Loucy (cell line): ENCODE data around the gene ELMO1.

Experiments used
- H2AFZ ChIP-seq: fragments of 200-600 bp; sonication (generic); 2 replicates; pipeline ENCODE4 v1.6.0; 2016; ENCODE audit warnings: antibody characterized with exemption, mild to moderate bottlenecking, low read length, moderate library complexity
- H3F3A ChIP-seq: fragments of 200-600 bp; 2 replicates; pipeline ENCODE4 v1.6.0; 2016; ENCODE audit warnings: antibody characterized with exemption, low read depth, mild to moderate bottlenecking
- H3K27me3 ChIP-seq: fragments of 200-600 bp; sonication (generic); 2 replicates; pipeline ENCODE4 v1.6.1; 2014; ENCODE audit warnings: low read length, mild to moderate bottlenecking; ENCODE audit not compliant: insufficient read depth, poor library complexity, severe bottlenecking
- H3K36me3 ChIP-seq: fragments of 200-600 bp; sonication (generic); 2 replicates; pipeline ENCODE4 v1.6.1; 2016; ENCODE audit warnings: low read length; ENCODE audit not compliant: insufficient read depth
- H3K4me1 ChIP-seq: fragments of 200-600 bp; sonication (generic); 2 replicates; pipeline ENCODE4 v1.5.1; 2014; ENCODE audit warnings: low read length, mild to moderate bottlenecking; ENCODE audit not compliant: insufficient read depth, poor library complexity, severe bottlenecking
- H3K4me2 ChIP-seq: fragments of 200-600 bp; sonication (generic); 2 replicates; pipeline ENCODE4 v1.6.0; 2014; ENCODE audit warnings: antibody characterized with exemption, low read length, low read depth, mild to moderate bottlenecking; ENCODE audit not compliant: poor library complexity, severe bottlenecking
- H3K4me3 ChIP-seq: fragments of 200-600 bp; sonication (generic); 2 replicates; pipeline ENCODE4 v1.5.1; 2014; ENCODE audit warnings: low read length, mild to moderate bottlenecking, mixed read lengths; ENCODE audit not compliant: poor library complexity, severe bottlenecking
- H3K79me2 ChIP-seq: fragments of 200-600 bp; sonication (generic); 2 replicates; pipeline ENCODE4 v1.6.1; 2014; ENCODE audit warnings: low read length; ENCODE audit not compliant: insufficient read depth
- H3K9ac ChIP-seq: fragments of 200-600 bp; sonication (generic); 2 replicates; pipeline ENCODE4 v1.6.0; 2014; ENCODE audit warnings: mild to moderate bottlenecking, low read depth, low read length, moderate library complexity; ENCODE audit not compliant: poor library complexity, severe bottlenecking
- H3K9me2 ChIP-seq: fragments of 200-600 bp; sonication (generic); replicated peaks from 2 replicates; pipeline ENCODE4 v1.6.1; 2016; ENCODE audit warnings: low read depth, low read length, mixed read lengths
- H3K9me3 ChIP-seq: fragments of 200-600 bp; sonication (generic); 2 replicates; pipeline ENCODE4 v1.6.1; 2014; ENCODE audit warnings: mild to moderate bottlenecking, antibody characterized with exemption, low read length, low read depth; ENCODE audit not compliant: insufficient read depth
- H4K20me1 ChIP-seq: fragments of 200-600 bp; sonication (generic); 2 replicates; pipeline ENCODE4 v1.6.0; 2014; ENCODE audit warnings: antibody characterized with exemption, low read length, mild to moderate bottlenecking; ENCODE audit not compliant: insufficient read depth, poor library complexity, severe bottlenecking
- EZH2phosphoT487 ChIP-seq: fragments of 200-600 bp; IDR thresholded peaks from 2 replicates; pipeline ENCODE4 v1.6.1; 2018; ENCODE audit warnings: antibody characterized with exemption, mild to moderate bottlenecking, moderate library complexity, borderline replicate concordance
- TF ChIP-seq, protein P1 (sequence below): fragments of 200-600 bp; sonication (generic); conservative IDR thresholded peaks from 2 replicates; pipeline ENCODE4 v1.5.1; 2014; ENCODE audit warnings: mild to moderate bottlenecking, antibody characterized with exemption, low read length

The ELMO1 gene

DNA sequence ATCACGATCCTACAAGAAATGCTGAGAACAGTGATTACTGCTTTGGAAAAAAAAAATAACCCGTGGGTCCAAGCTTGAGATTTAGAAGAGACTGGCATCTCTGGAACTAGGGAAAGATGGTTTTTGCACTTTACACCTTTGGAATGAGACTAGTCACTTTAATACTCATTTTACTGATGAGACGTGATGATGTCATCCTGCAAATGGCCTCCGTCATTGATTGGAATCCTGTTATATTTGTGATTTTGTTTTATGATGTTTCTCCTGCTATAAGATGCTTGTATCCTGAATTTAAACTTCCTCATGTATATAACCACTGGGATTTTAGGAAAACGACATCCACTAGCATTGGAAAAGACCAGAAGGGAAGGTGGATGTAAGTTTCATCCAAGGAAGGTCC, 363.1 kb downstream of the ELMO1 start:
- H3K9ac ChIP-seq, result no peak overlapping the region
- TF ChIP-seq, protein P1, sequence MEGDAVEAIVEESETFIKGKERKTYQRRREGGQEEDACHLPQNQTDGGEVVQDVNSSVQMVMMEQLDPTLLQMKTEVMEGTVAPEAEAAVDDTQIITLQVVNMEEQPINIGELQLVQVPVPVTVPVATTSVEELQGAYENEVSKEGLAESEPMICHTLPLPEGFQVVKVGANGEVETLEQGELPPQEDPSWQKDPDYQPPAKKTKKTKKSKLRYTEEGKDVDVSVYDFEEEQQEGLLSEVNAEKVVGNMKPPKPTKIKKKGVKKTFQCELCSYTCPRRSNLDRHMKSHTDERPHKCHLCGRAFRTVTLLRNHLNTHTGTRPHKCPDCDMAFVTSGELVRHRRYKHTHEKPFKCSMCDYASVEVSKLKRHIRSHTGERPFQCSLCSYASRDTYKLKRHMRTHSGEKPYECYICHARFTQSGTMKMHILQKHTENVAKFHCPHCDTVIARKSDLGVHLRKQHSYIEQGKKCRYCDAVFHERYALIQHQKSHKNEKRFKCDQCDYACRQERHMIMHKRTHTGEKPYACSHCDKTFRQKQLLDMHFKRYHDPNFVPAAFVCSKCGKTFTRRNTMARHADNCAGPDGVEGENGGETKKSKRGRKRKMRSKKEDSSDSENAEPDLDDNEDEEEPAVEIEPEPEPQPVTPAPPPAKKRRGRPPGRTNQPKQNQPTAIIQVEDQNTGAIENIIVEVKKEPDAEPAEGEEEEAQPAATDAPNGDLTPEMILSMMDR, result no peak
- TF ChIP-seq EZH2phosphoT487, result no peak

GRCh38 chr7:37084303-37084702, 364.4 kb downstream of the ELMO1 start:
- TF ChIP-seq, protein P1, result no peak
- no peak for TF ChIP-seq EZH2phosphoT487

More for the DNA sequence above, 363.1 kb downstream of the ELMO1 start:
- H3K4me2 ChIP-seq, result no peak overlapping the region
- H3K27me3 ChIP-seq, result no peaks in the 10 kb centered on the region
- no peaks in the 10 kb centered on the region for H3K79me2 ChIP-seq
- no peaks in the 10 kb centered on the region for H3F3A ChIP-seq
- H3K4me3 ChIP-seq, result no peak overlapping the region
- H4K20me1 ChIP-seq, result no peaks in the 10 kb centered on the region
- H3K9me3 ChIP-seq, result no peaks in the 10 kb centered on the region
- peaks cover 9% of the 10 kb centered on the region; the same call in 1 of the 2 replicates for H3K36me3 ChIP-seq
- H2AFZ ChIP-seq, result no peak overlapping the region
- H3K4me1 ChIP-seq, result no peaks in the 10 kb centered on the region
- no peaks in the 10 kb centered on the region for H3K9me2 ChIP-seq

GRCh38 chr7:37083311-37084096, 365.2 kb downstream of the ELMO1 start:
- TF ChIP-seq EZH2phosphoT487, result no peak
- TF ChIP-seq, protein P1, result no peak
- Histone ChIP-seq H3K79me2 (no peaks in the 10 kb centered on the region), H3K9ac (no peak overlapping the region), H3K4me2 (no peak overlapping the region), H3F3A (no peaks in the 10 kb centered on the region), H3K4me3 (no peak overlapping the region), H3K9me2 (no peaks in the 10 kb centered on the region), H3K4me1 (no peaks in the 10 kb centered on the region), H3K27me3 (no peaks in the 10 kb centered on the region), H3K36me3 (peaks cover 9% of the 10 kb centered on the region; the same call in 1 of the 2 replicates), H4K20me1 (no peaks in the 10 kb centered on the region), H2AFZ (no peak overlapping the region), H3K9me3 (no peaks in the 10 kb centered on the region)

More at GRCh38 chr7:37084303-37084702, 364.4 kb downstream of the ELMO1 start:
- no peaks in the 10 kb centered on the region for H3F3A ChIP-seq
- H3K79me2 ChIP-seq, result no peaks in the 10 kb centered on the region
- H3K36me3 ChIP-seq, result peaks cover 9% of the 10 kb centered on the region; the same call in 1 of the 2 replicates
- no peaks in the 10 kb centered on the region for H3K9me2 ChIP-seq
- no peak overlapping the region for H3K9ac ChIP-seq
- no peaks in the 10 kb centered on the region for H4K20me1 ChIP-seq
- H2AFZ ChIP-seq, result no peak overlapping the region
- no peak overlapping the region for H3K4me2 ChIP-seq
- no peak overlapping the region for H3K4me3 ChIP-seq
- H3K27me3 ChIP-seq, result no peaks in the 10 kb centered on the region
- H3K4me1 ChIP-seq, result no peaks in the 10 kb centered on the region
- H3K9me3 ChIP-seq, result no peaks in the 10 kb centered on the region
